HEK293T (cell line): ENCODE measurements around the gene C17orf100.

Source experiments
- CTCF ChIA-PET: fragments of 350-600 bp; formaldehyde crosslinking; extraction: SDS; loops from one replicate; lab custom pipeline; 2021; ENCODE audit warnings: antibody characterized with exemption, inconsistent platforms; lab: Yijun Ruan, JAX
- POLR2A ChIA-PET: fragments of 350-600 bp; formaldehyde crosslinking; extraction: SDS; loops from one replicate; lab custom pipeline; 2020; ENCODE audit warnings: antibody characterized with exemption, inconsistent platforms; lab: Yijun Ruan, JAX
- DNase-seq: peaks from one replicate; pipeline ENCODE4 v3.0.0; 2012; ENCODE audit warnings: mixed read lengths; ENCODE audit errors: extremely low spot score
- ARNT ChIP-seq: fragments of 450-650 bp; IDR thresholded peaks from 2 replicates; pipeline ENCODE4 v1.6.1; 2017; ENCODE audit warnings: mild to moderate bottlenecking
- BHLHE40 ChIP-seq: fragments of 450-650 bp; IDR thresholded peaks from 2 replicates; pipeline ENCODE4 v1.6.1; 2016; ENCODE audit warnings: mild to moderate bottlenecking, moderate library complexity, borderline replicate concordance
- CTBP1 ChIP-seq: fragments of 450-650 bp; IDR thresholded peaks from 2 replicates; pipeline ENCODE4 v1.6.1; 2016; ENCODE audit warnings: borderline replicate concordance
- ELF4 ChIP-seq: fragments of 450-650 bp; IDR thresholded peaks from 2 replicates; pipeline ENCODE4 v1.6.1; 2017; ENCODE audit warnings: antibody characterized with exemption
- FOXA1 ChIP-seq: fragments of 450-650 bp; IDR thresholded peaks from 2 replicates; pipeline ENCODE4 v1.6.1; 2016; ENCODE audit warnings: mild to moderate bottlenecking
- FOXK2 ChIP-seq: fragments of 450-650 bp; IDR thresholded peaks from 2 replicates; pipeline ENCODE4 v1.6.1; 2016; ENCODE audit warnings: mild to moderate bottlenecking
- FOXM1 ChIP-seq: fragments of 450-650 bp; IDR thresholded peaks from 2 replicates; pipeline ENCODE4 v1.6.1; 2017; ENCODE audit warnings: mild to moderate bottlenecking, borderline replicate concordance
- HDGF ChIP-seq: fragments of 450-650 bp; IDR thresholded peaks from 2 replicates; pipeline ENCODE4 v1.6.1; 2017; ENCODE audit warnings: antibody characterized with exemption, borderline replicate concordance
- L3MBTL2 ChIP-seq: fragments of 450-650 bp; conservative IDR thresholded peaks from 2 replicates; pipeline ENCODE4 v1.6.1; 2016; ENCODE audit warnings: mild to moderate bottlenecking
- LEF1 ChIP-seq: fragments of 450-650 bp; IDR thresholded peaks from 2 replicates; pipeline ENCODE4 v1.6.1; 2017; ENCODE audit warnings: mild to moderate bottlenecking, borderline replicate concordance
- NFRKB ChIP-seq: fragments of 450-650 bp; IDR thresholded peaks from 2 replicates; pipeline ENCODE4 v1.6.1; 2016; ENCODE audit warnings: mild to moderate bottlenecking, moderate library complexity
- SP1 ChIP-seq: fragments of 450-650 bp; IDR thresholded peaks from 2 replicates; pipeline ENCODE4 v1.6.1; 2017
- SUZ12 ChIP-seq: fragments of 450-650 bp; IDR thresholded peaks from 2 replicates; pipeline ENCODE4 v1.6.1; 2016; ENCODE audit warnings: mild to moderate bottlenecking
- TARDBP ChIP-seq: fragments of 450-650 bp; IDR thresholded peaks from 2 replicates; pipeline ENCODE4 v1.6.1; 2016
- ZNF384 ChIP-seq: fragments of 450-650 bp; IDR thresholded peaks from 2 replicates; pipeline ENCODE4 v1.6.1; 2016
- TF ChIP-seq, protein P1 (sequence below): fragments of 450-650 bp; IDR thresholded peaks from 2 replicates; pipeline ENCODE4 v1.6.1; 2016

Gene C17orf100

DNA sequence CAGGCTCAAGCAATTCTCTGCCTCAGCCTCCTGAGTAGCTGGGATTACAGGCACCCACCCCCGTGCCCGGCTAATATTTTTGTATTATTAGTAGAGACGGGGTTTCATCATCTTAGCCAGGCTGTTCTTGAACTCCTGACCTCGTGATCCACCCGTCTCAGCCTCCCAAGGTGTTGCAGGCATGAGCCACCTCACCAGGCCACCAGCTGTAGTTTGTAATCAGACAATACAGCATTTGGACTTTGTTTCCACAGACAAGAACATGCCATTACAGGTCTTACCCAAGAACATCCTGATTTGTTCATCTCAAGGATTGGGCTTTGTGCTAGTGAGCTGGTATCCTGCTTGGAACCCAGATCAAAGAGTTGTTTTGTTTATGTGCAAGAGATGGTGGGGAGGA lies 30.1 kb downstream of the C17orf100 start:
- TF ChIP-seq BHLHE40 (no peak), HDGF (no peak), SUZ12 (no peak), FOXM1 (no peak), NFRKB (no peak), FOXA1 (no peak), ARNT (no peak), FOXK2 (no peak)
- TF ChIP-seq, protein P1, sequence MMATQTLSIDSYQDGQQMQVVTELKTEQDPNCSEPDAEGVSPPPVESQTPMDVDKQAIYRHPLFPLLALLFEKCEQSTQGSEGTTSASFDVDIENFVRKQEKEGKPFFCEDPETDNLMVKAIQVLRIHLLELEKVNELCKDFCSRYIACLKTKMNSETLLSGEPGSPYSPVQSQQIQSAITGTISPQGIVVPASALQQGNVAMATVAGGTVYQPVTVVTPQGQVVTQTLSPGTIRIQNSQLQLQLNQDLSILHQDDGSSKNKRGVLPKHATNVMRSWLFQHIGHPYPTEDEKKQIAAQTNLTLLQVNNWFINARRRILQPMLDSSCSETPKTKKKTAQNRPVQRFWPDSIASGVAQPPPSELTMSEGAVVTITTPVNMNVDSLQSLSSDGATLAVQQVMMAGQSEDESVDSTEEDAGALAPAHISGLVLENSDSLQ = no peak
- no peak for DNase-seq
- ChIA-PET CTCF (no interaction called here), POLR2A (no interaction called here)

DNA sequence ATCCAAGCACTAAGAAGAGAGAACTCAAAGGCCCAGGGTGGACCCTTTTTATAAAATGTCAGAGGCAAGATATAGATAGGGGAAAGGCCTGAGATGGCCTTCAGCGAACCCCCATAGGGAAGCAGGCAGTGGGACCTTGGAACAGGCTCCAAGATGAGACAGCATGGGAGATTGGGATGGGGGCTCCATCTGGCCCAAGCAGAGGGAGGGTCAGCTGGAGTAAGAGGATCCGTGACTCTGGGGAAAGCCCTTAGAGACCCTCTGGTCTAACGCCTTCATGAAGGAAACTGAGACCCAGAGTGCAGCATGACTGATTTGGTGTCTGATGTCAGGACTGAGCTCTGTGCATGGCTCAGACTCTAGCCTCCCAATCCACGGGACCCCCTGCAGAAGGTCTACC lies 30.8 kb downstream of the C17orf100 start:
- DNase-seq = no peak
- TF ChIP-seq FOXM1 = no peak
- no peak for TF ChIP-seq SP1
- no peak for TF ChIP-seq ZNF384
- TF ChIP-seq TARDBP = no peak
- no peak for TF ChIP-seq LEF1
- no peak for TF ChIP-seq BHLHE40
- no peak for TF ChIP-seq CTBP1
- ChIA-PET POLR2A (no interaction called here), CTCF (no interaction called here)

- no peak for TF ChIP-seq CTBP1
- TF ChIP-seq ARNT = no peak
- TF ChIP-seq, protein P1 = no peak
- no peak for TF ChIP-seq FOXM1
- no peak for TF ChIP-seq L3MBTL2
- TF ChIP-seq FOXK2 = no peak
- TF ChIP-seq SUZ12 = no peak
- no peak for TF ChIP-seq TARDBP
- TF ChIP-seq FOXA1 = no peak
- DNase-seq = no peak
- POLR2A ChIA-PET = no interaction called here
- CTCF ChIA-PET = no interaction called here
These were observed 31.6 kb downstream of the C17orf100 start for GRCh38 chr17:6683081-6683684.

GRCh38 chr17:6683730-6684459 lies 32.3 kb downstream of the C17orf100 start:
- no peak for DNase-seq
- POLR2A ChIA-PET = no interaction called here
- TF ChIP-seq BHLHE40 (no peak), TARDBP (no peak), FOXK2 (no peak), LEF1 (no peak), ARNT (no peak), ELF4 (no peak), FOXM1 (no peak), CTBP1 (no peak), FOXA1 (no peak), SP1 (no peak), L3MBTL2 (no peak), HDGF (no peak)
- TF ChIP-seq, protein P1 = no peak
- CTCF ChIA-PET = no interaction called here

- ChIA-PET POLR2A (no interaction called here), CTCF (no interaction called here)
- DNase-seq = no peak
- TF ChIP-seq TARDBP (no peak), NFRKB (no peak), SUZ12 (no peak), ARNT (no peak), L3MBTL2 (no peak), ZNF384 (no peak), ELF4 (no peak), LEF1 (no peak), FOXA1 (no peak), FOXK2 (no peak)
- TF ChIP-seq, protein P1 = no peak
These were observed 32.9 kb downstream of the C17orf100 start for GRCh38 chr17:6684460-6684783.
